ENCODE measurements around the gene TBC1D17. TPM values are rescaled to one million over a fixed set of nuclear protein-coding genes. Genes with fewer than 3 reads are reported as not detected.

Gene TBC1D17
- total RNA-seq, 2 experiments from 2014 or later: 26.2 to 39.3 TPM

DNA sequence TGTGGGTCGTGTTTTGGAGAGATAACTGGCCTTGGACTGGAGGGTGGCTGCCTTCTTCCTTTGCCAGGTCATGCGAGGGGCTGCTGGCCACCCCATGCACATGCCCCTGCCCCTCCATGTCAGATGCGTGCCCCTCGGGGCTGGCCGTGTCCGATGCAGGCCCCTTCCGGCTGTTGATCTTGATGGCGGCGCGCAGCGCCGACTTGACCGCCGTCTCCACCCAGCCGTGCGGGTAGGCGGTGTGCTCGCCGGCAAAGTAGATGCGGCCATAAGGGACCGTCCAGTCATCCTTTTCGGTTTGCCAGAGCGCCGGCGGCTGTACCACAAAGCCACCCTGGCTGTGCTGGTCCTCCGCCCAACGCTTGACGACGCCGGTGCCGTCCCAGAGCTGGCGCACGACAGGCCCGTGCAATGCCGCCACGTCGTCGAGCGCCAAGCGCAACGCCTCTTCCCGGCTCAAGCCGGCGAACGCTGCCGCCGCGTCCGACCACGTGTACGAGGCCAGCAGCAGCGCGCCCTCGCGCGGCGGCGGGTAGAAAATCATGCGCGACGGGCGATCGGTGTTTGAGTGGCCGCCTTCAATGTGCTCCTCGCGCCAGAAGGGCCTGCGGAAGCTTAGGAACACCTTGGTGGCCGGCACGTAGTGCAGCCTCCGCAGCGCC lies 12.3 kb downstream of the TBC1D17 start:
- H3K4me3 Mint-ChIP-seq: peak overlapping the region; percentile 71
- DNase-seq: peak; percentile 83
- CTCF ChIA-PET: interaction anchor here (0.8 to 2.2 kb wide), 10 partner anchors 8 to 246 kb away, joined by 3 to 11 read pairs (median 4); partner anchors contain the start of genes FUZ and NUP62
- H3K36me3 Mint-ChIP-seq: no peaks in the 10 kb centered on the region
- peak; percentile 77 for ATAC-seq
- H3K9me3 Mint-ChIP-seq (ENCODE audit: low read depth): no peaks in the 10 kb centered on the region
- H3K27me3 Mint-ChIP-seq: no peaks in the 10 kb centered on the region
- peak overlapping the region; percentile 43 for H3K27ac Mint-ChIP-seq
- peaks cover 7% of the 10 kb centered on the region for H3K4me1 Mint-ChIP-seq

DNA sequence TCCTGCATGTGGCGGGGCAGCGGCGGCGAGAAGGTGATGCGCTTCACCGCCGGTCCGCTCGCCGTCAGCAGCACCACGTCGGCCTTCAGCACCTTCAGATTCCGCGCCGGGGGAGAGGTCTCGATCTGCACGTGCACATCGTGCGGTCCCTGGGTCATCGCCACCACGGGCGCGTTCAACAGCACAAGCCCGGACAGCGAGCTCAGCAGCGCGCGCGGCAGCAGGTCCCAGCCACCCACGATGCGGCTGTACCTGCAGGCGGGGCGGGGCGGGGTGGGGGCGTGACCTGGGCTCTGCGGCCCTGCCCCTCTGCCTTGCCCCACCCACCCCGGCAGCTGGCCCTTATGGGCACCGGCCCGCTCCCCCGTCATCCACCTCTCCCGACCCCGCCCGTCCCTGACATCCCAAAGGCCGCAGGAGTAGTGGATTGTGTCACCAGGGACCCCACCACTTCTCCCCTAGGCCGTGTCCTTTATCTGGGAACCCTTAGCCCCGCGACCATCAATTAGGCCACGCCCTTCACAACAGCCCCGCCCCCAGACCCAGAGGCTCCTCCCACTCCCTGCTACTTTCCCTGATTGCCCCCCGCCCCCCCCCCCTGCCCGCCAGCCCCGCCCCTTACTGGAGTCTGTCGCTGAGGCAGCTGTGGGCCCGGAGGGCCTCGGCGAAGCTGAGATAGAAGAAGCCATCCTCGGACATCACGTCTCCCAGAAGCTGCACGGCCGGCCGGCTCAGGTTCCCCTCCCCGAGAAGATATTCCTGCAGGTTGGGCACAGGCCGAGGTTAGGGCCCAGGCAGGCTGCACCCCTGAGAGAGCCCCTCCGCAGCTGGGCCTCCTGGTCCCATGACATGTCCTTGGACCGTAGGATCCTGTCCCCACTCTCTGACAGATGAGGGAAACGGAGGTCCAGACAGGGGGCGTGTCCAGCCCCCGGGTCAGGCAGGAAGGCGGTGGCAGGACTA lies 13.1 kb downstream of the TBC1D17 start:
- H3K36me3 Mint-ChIP-seq: no peaks in the 10 kb centered on the region
- peak; percentile 91 for ATAC-seq
- H3K4me1 Mint-ChIP-seq: peaks cover 14% of the 10 kb centered on the region

DNA sequence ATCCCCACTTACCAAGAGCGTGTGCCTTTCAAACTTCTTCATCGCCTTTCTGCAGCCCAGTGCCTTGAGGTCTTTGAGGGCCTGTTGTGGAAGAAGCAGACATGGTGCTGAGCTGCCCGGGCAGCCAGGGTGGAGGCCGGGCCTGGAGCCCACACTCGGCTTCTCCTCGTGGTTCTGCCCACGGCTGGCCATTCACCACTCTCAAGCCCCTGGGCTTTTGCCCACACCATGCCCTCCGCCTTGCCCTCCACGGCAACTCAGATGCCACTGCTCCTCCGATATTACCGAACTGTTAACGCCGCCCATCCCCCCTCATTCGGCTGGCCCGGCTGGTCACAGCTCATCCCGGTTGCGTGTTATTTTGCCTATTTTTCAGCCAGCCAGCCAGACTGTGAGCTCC lies 13.9 kb downstream of the TBC1D17 start:
- Mint-ChIP-seq H3K4me3 (no peak overlapping the region), H3K9me3 (ENCODE audit: low read depth) (no peaks in the 10 kb centered on the region), H3K4me1 (peaks cover 21% of the 10 kb centered on the region), H3K36me3 (no peaks in the 10 kb centered on the region), H3K27ac (no peak overlapping the region), H3K27me3 (no peaks in the 10 kb centered on the region)
- CTCF ChIA-PET: interaction anchor here (0.7 kb wide), 2 partner anchors 211 to 434 kb away, joined by 3 read pairs; no protein-coding TSS in a partner anchor
- no peak for ATAC-seq
- DNase-seq: no peak

More for the DNA sequence above, 13.1 kb downstream of the TBC1D17 start:
- Mint-ChIP-seq H3K27me3 (no peaks in the 10 kb centered on the region), H3K4me3 (peak overlapping the region; percentile 71), H3K27ac (peak overlapping the region; percentile 43), H3K9me3 (ENCODE audit: low read depth) (no peaks in the 10 kb centered on the region)
- DNase-seq: peak; percentile 75
- CTCF ChIA-PET: interaction anchor here (0.8 to 2.2 kb wide), 9 partner anchors 9 to 246 kb away, joined by 3 to 11 read pairs (median 5); partner anchors contain the start of genes FUZ and NUP62

DNA sequence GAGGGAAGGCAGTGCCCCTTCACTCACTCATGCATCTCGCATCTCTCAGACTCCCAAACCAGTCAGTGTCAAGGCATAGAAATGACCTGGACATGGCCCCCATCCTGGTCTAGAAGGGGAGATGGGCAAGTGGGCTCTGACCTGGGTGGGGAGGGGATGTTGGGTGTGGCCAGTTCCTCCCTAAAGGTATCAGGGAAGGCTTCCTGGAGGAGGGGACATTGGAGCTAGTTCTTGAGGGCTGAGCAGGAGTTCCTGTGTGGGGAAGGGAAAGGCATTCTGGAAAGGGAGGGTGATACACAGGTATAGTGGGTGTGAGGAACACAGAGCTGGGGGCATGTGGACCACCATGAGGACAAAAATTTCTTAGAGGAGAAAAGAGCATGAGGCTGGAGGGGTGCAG lies 15.2 kb downstream of the TBC1D17 start:
- CTCF ChIA-PET: interaction anchor here (1.6 kb wide), 1 partner anchor 8 kb away, joined by 3 read pairs; no protein-coding TSS in a partner anchor
- Mint-ChIP-seq H3K27ac (no peak overlapping the region), H3K27me3 (no peaks in the 10 kb centered on the region), H3K9me3 (ENCODE audit: low read depth) (no peaks in the 10 kb centered on the region), H3K36me3 (no peaks in the 10 kb centered on the region), H3K4me3 (no peak overlapping the region), H3K4me1 (peaks cover 34% of the 10 kb centered on the region)
- ATAC-seq (no peak), DNase-seq (no peak)

DNA sequence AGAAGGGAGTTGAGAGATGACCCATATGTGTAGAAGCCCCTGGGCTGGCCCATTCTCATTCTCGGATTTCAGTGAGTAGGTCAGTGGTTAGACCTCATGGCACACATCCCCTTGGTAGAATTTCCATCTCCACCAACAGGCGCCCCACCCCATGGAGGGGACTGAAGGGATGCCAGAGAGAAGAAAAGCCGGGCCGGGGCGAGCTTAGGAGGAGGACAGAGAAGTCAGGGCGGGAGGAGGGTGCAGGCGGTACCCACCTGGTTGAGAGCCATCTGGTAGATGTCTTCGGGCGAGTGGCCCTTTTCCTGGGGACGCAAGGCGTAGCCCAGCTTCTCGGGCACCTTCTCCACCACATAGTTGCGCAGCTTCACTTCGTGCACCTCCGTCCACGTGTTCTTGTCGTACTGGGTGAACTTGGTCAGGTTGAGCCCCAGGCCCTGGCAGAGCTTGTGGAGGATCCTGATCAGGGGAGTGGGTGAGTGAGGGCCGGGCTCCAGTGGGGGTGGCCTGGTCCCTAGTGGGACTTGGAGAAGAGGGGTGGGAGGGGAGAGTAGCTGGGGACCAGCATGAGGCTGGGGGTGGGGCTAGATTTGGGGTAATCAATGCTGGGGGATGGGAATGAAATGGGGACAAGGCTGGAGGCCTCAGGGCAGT lies 16.6 kb downstream of the TBC1D17 start:
- Mint-ChIP-seq H3K27me3 (no peaks in the 10 kb centered on the region), H3K27ac (no peak overlapping the region), H3K4me1 (peaks cover 37% of the 10 kb centered on the region), H3K36me3 (no peaks in the 10 kb centered on the region), H3K9me3 (ENCODE audit: low read depth) (no peaks in the 10 kb centered on the region), H3K4me3 (no peak overlapping the region)
- DNase-seq (no peak), ATAC-seq (no peak)
- CTCF ChIA-PET: interaction anchor here (1.6 kb wide), 1 partner anchor 9 kb away, joined by 3 read pairs; no protein-coding TSS in a partner anchor

DNA sequence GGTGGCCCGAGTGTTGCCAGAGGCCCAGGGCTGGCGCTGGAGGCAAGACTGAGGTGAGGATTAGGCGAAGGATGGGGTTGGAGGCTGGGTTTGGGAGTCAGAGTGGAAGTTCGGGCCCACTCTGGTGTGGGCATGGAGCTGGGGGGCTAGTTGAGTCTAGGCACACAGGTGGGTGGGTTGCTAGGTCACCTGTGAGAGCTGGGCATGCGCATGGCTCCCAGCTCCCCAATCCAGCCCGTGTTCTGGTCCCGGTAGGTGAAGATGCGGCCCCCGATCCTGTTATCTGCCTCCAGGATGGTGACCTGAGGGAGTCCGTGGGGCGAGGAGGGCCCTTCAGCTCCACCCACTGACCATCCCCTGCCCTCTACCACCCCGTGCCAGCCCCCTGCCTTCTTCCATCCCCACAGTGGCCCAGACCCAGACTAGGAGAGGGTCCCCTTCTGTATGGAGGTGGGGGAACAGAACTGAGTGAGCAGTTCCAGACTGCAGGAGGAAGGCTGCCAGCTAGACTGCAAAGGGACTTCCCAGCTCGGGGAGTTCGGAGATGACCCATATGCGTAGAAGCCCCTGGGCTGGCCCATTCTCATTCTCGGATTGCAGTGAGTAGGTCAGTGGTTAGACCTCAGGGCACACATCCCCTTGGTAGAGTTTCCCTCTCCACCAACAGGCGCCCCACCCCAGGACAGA lies 17.5 kb downstream of the TBC1D17 start:
- Mint-ChIP-seq H3K36me3 (no peaks in the 10 kb centered on the region), H3K4me3 (no peak overlapping the region), H3K27me3 (no peaks in the 10 kb centered on the region), H3K4me1 (peaks cover 34% of the 10 kb centered on the region), H3K27ac (no peak overlapping the region), H3K9me3 (ENCODE audit: low read depth) (no peaks in the 10 kb centered on the region)
- ATAC-seq: no peak
- CTCF ChIA-PET: no interaction called here
- DNase-seq: no peak

DNA sequence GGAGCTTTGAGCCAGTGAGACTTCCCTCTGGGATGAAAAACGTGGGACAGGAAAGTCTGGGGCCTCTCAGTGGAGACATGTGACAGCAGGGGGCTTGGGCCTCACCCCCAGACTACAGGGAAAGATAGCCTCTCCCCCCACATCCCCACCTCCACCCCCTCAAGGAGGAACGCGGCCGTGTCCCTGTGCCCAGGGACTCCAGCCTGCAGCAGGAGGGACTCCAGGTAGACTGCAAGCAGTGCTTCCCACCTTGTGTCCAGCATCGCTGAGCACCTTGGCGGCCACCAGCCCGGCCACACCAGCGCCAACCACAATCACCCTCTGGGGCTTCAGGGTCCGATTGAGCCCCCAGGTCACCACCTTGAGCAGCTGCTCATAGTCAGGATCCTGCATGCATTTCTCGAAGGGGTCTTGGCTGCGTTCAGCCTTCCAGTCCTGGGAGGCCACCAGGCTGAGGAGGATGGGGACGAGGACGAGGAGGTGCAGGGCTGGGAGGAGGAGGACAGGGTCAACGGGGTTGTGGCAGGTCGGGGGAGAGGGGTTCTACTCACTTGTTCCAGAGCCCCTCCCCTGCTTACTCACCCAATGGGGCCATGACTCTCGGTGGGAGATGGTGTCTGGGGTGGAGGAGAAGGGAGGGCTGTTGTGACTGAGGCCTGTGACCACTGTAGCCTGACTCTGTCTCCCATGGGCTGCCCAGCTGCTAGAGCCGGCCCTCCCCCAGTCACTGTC lies 18.2 kb downstream of the TBC1D17 start:
- Mint-ChIP-seq H3K27me3 (no peaks in the 10 kb centered on the region), H3K36me3 (no peaks in the 10 kb centered on the region), H3K4me3 (no peak overlapping the region), H3K27ac (peak overlapping the region; percentile 87), H3K9me3 (ENCODE audit: low read depth) (no peaks in the 10 kb centered on the region), H3K4me1 (peaks cover 30% of the 10 kb centered on the region)
- DNase-seq (no peak), ATAC-seq (no peak)
- CTCF ChIA-PET: interaction anchor here (1.4 kb wide), 1 partner anchor 42 kb away, joined by 3 read pairs; no protein-coding TSS in a partner anchor

DNA sequence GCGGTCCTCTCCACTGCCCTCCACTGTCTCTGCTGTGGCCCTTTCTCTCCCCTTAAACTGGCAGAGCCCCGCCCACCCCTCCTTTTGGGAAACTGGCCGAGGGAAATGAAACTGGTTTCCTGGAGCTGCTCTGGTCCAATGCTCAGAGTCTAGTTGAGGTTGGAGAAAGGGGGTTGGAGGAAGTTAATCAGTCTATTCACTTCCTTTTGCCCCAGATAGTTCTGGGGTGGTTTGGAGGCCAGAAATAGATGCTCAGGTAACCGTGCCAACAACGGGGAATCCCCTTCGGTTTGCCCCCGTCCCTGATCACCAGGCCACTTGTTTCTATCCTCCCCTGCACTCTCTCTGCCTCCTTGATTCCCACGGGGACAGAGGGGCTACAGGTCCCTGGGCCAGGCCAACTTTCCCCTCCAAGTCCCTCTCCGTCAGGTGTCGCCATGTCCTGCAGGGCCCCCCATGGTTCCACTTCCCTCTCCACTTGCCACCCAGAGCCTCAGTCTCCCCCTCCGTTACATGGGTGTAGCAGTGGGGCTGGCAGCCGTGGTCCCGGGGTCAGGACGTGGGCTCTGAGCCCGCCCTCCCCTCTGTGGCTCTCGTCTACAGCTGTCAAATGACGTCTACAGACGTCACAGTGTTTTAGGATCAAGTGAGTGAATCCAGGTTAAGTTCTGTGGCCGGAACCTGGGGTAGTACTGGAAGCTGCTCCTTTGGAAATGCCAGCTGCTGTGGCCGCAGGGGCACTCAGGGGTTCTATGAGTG lies 19.5 kb downstream of the TBC1D17 start, which contains the start of gene IL4I1:
IL4I1 (minus strand) TSS at position 25 of the 759 bp plus-strand sequence. CDS start 727 bp downstream, outside the sequence.
- DNase-seq: peak; percentile 76
- Mint-ChIP-seq H3K9me3 (ENCODE audit: low read depth) (no peaks in the 10 kb centered on the region), H3K4me1 (peaks cover 30% of the 10 kb centered on the region), H3K36me3 (no peaks in the 10 kb centered on the region), H3K27ac (peak within 1 kb of the TSS; percentile 87), H3K4me3 (peak within 1 kb of the TSS; percentile 38), H3K27me3 (no peaks in the 10 kb centered on the region)
- peak; percentile 68 for ATAC-seq
- CTCF ChIA-PET: interaction anchor here (0.6 to 1.4 kb wide), 4 partner anchors 31 to 103 kb away, joined by 3 to 4 read pairs (median 3); no protein-coding TSS in a partner anchor

DNA sequence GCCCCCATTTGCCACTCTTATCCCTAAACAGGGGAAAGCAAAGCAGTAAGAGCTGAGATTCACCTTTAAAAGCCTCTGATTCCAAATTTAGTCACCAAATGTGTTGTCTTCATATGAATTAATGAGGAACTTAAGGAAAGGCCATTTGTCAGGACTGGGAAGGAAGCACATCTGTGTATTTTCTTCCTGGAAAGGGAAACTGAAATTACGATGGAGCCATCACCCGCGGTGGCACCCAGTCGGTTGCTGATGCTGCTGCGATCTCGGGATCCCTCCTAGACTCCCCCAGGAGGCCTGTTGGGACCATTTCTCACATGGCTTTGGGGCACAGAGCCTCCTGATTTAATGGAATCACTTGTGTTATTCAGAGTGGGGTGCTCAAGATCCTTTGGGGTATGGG lies 26.6 kb downstream of the TBC1D17 start:
- Mint-ChIP-seq H3K27ac (no peak overlapping the region), H3K27me3 (no peaks in the 10 kb centered on the region), H3K36me3 (peaks cover 27% of the 10 kb centered on the region), H3K4me3 (no peak overlapping the region), H3K4me1 (peaks cover 21% of the 10 kb centered on the region), H3K9me3 (ENCODE audit: low read depth) (no peaks in the 10 kb centered on the region)
- no peak for DNase-seq
- no peak for ATAC-seq
- CTCF ChIA-PET: no interaction called here

DNA sequence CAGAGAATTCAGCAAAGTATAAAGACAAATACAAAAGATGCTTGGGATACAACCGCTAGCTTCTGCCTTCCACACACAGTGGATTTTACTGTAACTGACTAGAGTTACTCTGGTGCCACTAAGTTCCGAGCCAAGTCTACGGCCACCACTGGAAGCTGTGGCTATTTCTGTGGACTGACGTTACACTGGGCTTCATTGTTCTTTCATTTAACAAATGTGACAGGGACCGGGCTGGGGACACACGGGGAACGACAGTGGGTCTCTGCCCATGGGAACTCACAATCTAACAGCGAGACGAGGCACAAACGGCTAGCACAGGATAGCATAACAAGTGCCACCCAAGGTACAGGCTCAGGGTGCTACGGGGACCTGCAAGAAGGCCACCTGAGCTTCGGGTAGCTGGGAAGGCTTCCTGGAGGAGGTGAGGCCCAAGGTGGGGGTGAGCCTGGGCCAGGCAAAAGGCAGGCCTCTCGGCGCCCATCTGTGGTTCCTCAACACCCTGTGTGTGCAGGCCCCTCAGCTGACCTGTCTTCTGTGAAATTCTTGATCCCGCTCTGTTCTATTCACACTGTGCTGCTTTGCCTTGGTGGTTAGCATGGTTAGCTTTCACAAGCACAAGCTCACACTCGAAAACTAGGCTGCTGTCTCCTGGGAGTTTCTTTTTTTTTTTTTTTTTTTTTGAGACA lies 29.5 kb downstream of the TBC1D17 start:
- Mint-ChIP-seq H3K4me1 (peaks cover 34% of the 10 kb centered on the region), H3K36me3 (peaks cover 42% of the 10 kb centered on the region), H3K4me3 (no peak overlapping the region), H3K27ac (no peak overlapping the region), H3K27me3 (no peaks in the 10 kb centered on the region), H3K9me3 (ENCODE audit: low read depth) (no peaks in the 10 kb centered on the region)
- DNase-seq: no peak
- CTCF ChIA-PET: interaction anchor here (0.8 to 1.1 kb wide), 3 partner anchors 15 to 31 kb away, joined by 3 read pairs; no protein-coding TSS in a partner anchor
- ATAC-seq: no peak
